SK-N-SH (cell line): Measurements from ENCODE around the gene EYA2.

ENCODE experiments used
- SMC3 ChIP-seq: IDR thresholded peaks from 2 replicates; pipeline ENCODE4 v1.6.1; 2012; ENCODE audit warnings: low read depth, low read length, improper control_type of control experiment
- TF ChIP-seq, protein P1 (sequence below): fragments of 200-600 bp; sonication (generic); IDR thresholded peaks from 2 replicates; pipeline ENCODE4 v1.6.1; 2017; ENCODE audit warnings: antibody characterized with exemption, mild to moderate bottlenecking, moderate library complexity
- TF ChIP-seq, protein P2 (sequence below): IDR thresholded peaks from 2 replicates; pipeline ENCODE4 v1.4.0; 2012; ENCODE audit warnings: low read depth
- TF ChIP-seq, protein P3 (sequence below): IDR thresholded peaks from 2 replicates; pipeline ENCODE4 v1.6.1; 2012; ENCODE audit warnings: mild to moderate bottlenecking, low read depth, low read length, moderate library complexity

DNA sequence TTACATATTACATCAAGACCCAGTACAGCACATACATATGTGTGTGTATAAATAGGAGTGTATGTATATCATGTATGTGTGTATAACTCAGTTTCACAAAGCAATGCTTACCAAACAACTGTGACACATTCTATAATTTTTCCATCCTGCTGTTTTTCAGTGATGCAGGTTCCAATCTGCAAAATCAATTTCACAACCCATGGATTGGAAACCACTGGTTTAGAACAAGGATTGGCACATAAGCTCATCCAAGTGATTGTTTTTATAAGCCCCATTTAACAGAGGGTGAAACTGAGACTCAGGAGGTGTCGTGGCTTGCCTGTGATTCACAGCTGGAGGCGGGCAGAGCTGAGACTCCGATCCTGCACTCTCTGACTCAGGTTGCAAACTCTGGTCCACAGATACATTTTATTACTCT is 303.6 kb downstream of the EYA2 start:
- TF ChIP-seq, protein P1, sequence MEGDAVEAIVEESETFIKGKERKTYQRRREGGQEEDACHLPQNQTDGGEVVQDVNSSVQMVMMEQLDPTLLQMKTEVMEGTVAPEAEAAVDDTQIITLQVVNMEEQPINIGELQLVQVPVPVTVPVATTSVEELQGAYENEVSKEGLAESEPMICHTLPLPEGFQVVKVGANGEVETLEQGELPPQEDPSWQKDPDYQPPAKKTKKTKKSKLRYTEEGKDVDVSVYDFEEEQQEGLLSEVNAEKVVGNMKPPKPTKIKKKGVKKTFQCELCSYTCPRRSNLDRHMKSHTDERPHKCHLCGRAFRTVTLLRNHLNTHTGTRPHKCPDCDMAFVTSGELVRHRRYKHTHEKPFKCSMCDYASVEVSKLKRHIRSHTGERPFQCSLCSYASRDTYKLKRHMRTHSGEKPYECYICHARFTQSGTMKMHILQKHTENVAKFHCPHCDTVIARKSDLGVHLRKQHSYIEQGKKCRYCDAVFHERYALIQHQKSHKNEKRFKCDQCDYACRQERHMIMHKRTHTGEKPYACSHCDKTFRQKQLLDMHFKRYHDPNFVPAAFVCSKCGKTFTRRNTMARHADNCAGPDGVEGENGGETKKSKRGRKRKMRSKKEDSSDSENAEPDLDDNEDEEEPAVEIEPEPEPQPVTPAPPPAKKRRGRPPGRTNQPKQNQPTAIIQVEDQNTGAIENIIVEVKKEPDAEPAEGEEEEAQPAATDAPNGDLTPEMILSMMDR, result no peak
- TF ChIP-seq SMC3, result no peak
- TF ChIP-seq, protein P2, sequence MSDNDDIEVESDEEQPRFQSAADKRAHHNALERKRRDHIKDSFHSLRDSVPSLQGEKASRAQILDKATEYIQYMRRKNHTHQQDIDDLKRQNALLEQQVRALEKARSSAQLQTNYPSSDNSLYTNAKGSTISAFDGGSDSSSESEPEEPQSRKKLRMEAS, result no peak
- TF ChIP-seq, protein P3, sequence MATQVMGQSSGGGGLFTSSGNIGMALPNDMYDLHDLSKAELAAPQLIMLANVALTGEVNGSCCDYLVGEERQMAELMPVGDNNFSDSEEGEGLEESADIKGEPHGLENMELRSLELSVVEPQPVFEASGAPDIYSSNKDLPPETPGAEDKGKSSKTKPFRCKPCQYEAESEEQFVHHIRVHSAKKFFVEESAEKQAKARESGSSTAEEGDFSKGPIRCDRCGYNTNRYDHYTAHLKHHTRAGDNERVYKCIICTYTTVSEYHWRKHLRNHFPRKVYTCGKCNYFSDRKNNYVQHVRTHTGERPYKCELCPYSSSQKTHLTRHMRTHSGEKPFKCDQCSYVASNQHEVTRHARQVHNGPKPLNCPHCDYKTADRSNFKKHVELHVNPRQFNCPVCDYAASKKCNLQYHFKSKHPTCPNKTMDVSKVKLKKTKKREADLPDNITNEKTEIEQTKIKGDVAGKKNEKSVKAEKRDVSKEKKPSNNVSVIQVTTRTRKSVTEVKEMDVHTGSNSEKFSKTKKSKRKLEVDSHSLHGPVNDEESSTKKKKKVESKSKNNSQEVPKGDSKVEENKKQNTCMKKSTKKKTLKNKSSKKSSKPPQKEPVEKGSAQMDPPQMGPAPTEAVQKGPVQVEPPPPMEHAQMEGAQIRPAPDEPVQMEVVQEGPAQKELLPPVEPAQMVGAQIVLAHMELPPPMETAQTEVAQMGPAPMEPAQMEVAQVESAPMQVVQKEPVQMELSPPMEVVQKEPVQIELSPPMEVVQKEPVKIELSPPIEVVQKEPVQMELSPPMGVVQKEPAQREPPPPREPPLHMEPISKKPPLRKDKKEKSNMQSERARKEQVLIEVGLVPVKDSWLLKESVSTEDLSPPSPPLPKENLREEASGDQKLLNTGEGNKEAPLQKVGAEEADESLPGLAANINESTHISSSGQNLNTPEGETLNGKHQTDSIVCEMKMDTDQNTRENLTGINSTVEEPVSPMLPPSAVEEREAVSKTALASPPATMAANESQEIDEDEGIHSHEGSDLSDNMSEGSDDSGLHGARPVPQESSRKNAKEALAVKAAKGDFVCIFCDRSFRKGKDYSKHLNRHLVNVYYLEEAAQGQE, result no peak
